ENCODE data around the gene SPSB2. TPM values are rescaled to one million over a fixed set of nuclear protein-coding genes. Genes with fewer than 3 reads are reported as not detected.

SPSB2 gene
- total RNA-seq, 2 experiments from 2014 or later = 16.4 to 17.0 TPM

- peaks cover 61% of the 10 kb centered on the region for H3K27me3 Mint-ChIP-seq
- H3K4me1 Mint-ChIP-seq = peaks cover 15% of the 10 kb centered on the region
- H3K9me3 Mint-ChIP-seq = no peaks in the 10 kb centered on the region
- H3K36me3 Mint-ChIP-seq = no peaks in the 10 kb centered on the region
- ATAC-seq (ENCODE audit: low read depth) = peak; percentile 50
- POLR2A ChIA-PET = interaction anchor here (0.6 to 1.7 kb wide), 5 partner anchors 22 to 249 kb away, joined by 3 to 7 read pairs (median 5); partner anchors contain the start of genes CD4, CDCA3, MLF2 and SPSB2
- H3K27ac Mint-ChIP-seq = peak overlapping the region; percentile 70
- DNase-seq = peak; percentile 64
- H3K4me3 Mint-ChIP-seq = peak overlapping the region; percentile 82
These were observed 44.1 kb downstream of the SPSB2 start for GRCh38 chr12:6828781-6829535.

GRCh38 chr12:6827982-6828780, 44.9 kb downstream of the SPSB2 start, which contains the start of gene P3H3:
TSS of gene P3H3 (plus strand) at chr12:6828407. CDS start at chr12:6828441, 34 bp downstream.
- POLR2A ChIA-PET = interaction anchor here (1.1 to 1.7 kb wide), 3 partner anchors 23 to 45 kb away, joined by 3 to 5 read pairs (median 4); partner anchors contain the start of genes CD4, CDCA3 and SPSB2
- DNase-seq (peak; percentile 63), ATAC-seq (ENCODE audit: low read depth) (peak; percentile 44)
- Mint-ChIP-seq H3K27me3 (peaks cover 64% of the 10 kb centered on the region), H3K36me3 (no peaks in the 10 kb centered on the region), H3K4me3 (peak within 1 kb of the TSS; percentile 84), H3K27ac (peak within 1 kb of the TSS; percentile 70), H3K4me1 (peaks cover 15% of the 10 kb centered on the region), H3K9me3 (no peaks in the 10 kb centered on the region)

GRCh38 chr12:6827437-6827911, 45.6 kb downstream of the SPSB2 start:
- Mint-ChIP-seq H3K4me1 (peaks cover 15% of the 10 kb centered on the region), H3K27me3 (peaks cover 71% of the 10 kb centered on the region), H3K27ac (no peak overlapping the region), H3K9me3 (no peaks in the 10 kb centered on the region), H3K36me3 (no peaks in the 10 kb centered on the region), H3K4me3 (peak overlapping the region; percentile 58)
- POLR2A ChIA-PET = interaction anchor here (1.7 kb wide), 1 partner anchor 24 kb away, joined by 5 read pairs; the partner anchor contains the start of gene CDCA3
- ATAC-seq (ENCODE audit: low read depth) (no peak), DNase-seq (peak; percentile 54)

GRCh38 chr12:6826734-6827436, 46.2 kb downstream of the SPSB2 start:
- Mint-ChIP-seq H3K4me1 (peaks cover 17% of the 10 kb centered on the region), H3K27me3 (peaks cover 73% of the 10 kb centered on the region), H3K27ac (no peak overlapping the region), H3K9me3 (no peaks in the 10 kb centered on the region), H3K4me3 (peak overlapping the region; percentile 58), H3K36me3 (no peaks in the 10 kb centered on the region)
- POLR2A ChIA-PET = interaction anchor here (1.4 kb wide), 1 partner anchor 74 kb away, joined by 5 read pairs; the partner anchor contains the start of gene MLF2
- ATAC-seq (ENCODE audit: low read depth) = no peak
- DNase-seq = peak; percentile 32

DNA sequence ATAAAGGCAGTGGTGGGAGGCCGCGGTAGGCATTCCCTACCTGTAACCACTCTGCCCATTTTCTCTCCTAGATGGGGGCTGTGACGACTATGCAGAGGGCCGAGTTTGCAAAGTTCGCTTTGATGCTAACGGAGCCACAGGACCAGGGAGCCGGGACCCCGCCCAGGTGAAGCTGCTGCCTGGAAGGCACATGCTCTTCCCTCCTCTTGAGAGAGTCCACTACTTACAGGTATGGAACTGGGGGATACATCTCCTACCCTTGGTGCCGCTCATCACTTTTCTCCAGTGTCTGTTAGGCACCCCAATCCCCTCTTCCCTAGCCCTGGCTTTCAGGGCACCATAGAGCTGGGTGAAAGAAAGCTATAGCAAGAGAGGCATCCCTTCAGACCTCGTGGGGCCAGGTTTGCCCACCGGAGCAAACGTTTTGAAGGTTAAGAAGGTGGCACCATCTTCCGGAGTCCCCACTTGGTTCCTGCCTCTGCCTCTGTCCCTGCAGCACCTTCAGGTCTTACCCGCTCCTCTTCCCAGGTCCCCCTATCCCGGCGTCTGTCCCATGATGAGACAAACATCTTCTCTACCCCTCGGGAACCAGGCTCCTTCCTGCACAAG, 46.9 kb downstream of the SPSB2 start:
- no peak overlapping the region for H3K27ac Mint-ChIP-seq
- no peak for ATAC-seq (ENCODE audit: low read depth)
- no peaks in the 10 kb centered on the region for H3K9me3 Mint-ChIP-seq
- H3K4me1 Mint-ChIP-seq = peaks cover 20% of the 10 kb centered on the region
- POLR2A ChIA-PET = interaction anchor here (1.4 kb wide), 1 partner anchor 73 kb away, joined by 5 read pairs; the partner anchor contains the start of gene MLF2
- H3K27me3 Mint-ChIP-seq = peaks cover 73% of the 10 kb centered on the region
- no peak overlapping the region for H3K4me3 Mint-ChIP-seq
- DNase-seq = peak; percentile 30
- no peaks in the 10 kb centered on the region for H3K36me3 Mint-ChIP-seq

GRCh38 chr12:6825398-6826124, 47.5 kb downstream of the SPSB2 start:
- Mint-ChIP-seq H3K27me3 (peaks cover 76% of the 10 kb centered on the region), H3K36me3 (no peaks in the 10 kb centered on the region), H3K4me3 (no peak overlapping the region), H3K4me1 (peaks cover 25% of the 10 kb centered on the region), H3K9me3 (no peaks in the 10 kb centered on the region), H3K27ac (no peak overlapping the region)
- peak; percentile 86 for DNase-seq
- POLR2A ChIA-PET = interaction anchor here (0.9 to 1.4 kb wide), 2 partner anchors 17 to 73 kb away, joined by 3 to 5 read pairs; partner anchors contain the start of gene MLF2
- ATAC-seq (ENCODE audit: low read depth) = peak; percentile 62

- peak; percentile 29 for DNase-seq
- H3K27ac Mint-ChIP-seq = no peak overlapping the region
- ATAC-seq (ENCODE audit: low read depth) = no peak
- no peaks in the 10 kb centered on the region for H3K9me3 Mint-ChIP-seq
- H3K4me1 Mint-ChIP-seq = peaks cover 25% of the 10 kb centered on the region
- H3K36me3 Mint-ChIP-seq = no peaks in the 10 kb centered on the region
- POLR2A ChIA-PET = interaction anchor here (0.9 kb wide), 1 partner anchor 16 kb away, joined by 3 read pairs; no protein-coding TSS in a partner anchor
- H3K27me3 Mint-ChIP-seq = peaks cover 74% of the 10 kb centered on the region
- no peak overlapping the region for H3K4me3 Mint-ChIP-seq
These were observed 48.2 kb downstream of the SPSB2 start for GRCh38 chr12:6824901-6825381.

- POLR2A ChIA-PET = interaction anchor here (0.9 kb wide), 1 partner anchor 15 kb away, joined by 3 read pairs; no protein-coding TSS in a partner anchor
- no peak overlapping the region for H3K4me3 Mint-ChIP-seq
- DNase-seq (no peak), ATAC-seq (ENCODE audit: low read depth) (no peak)
- no peaks in the 10 kb centered on the region for H3K36me3 Mint-ChIP-seq
- no peaks in the 10 kb centered on the region for H3K9me3 Mint-ChIP-seq
- H3K4me1 Mint-ChIP-seq = peaks cover 25% of the 10 kb centered on the region
- H3K27me3 Mint-ChIP-seq = peaks cover 67% of the 10 kb centered on the region
- no peak overlapping the region for H3K27ac Mint-ChIP-seq
These were observed 48.9 kb downstream of the SPSB2 start for GRCh38 chr12:6824085-6824775.

DNA sequence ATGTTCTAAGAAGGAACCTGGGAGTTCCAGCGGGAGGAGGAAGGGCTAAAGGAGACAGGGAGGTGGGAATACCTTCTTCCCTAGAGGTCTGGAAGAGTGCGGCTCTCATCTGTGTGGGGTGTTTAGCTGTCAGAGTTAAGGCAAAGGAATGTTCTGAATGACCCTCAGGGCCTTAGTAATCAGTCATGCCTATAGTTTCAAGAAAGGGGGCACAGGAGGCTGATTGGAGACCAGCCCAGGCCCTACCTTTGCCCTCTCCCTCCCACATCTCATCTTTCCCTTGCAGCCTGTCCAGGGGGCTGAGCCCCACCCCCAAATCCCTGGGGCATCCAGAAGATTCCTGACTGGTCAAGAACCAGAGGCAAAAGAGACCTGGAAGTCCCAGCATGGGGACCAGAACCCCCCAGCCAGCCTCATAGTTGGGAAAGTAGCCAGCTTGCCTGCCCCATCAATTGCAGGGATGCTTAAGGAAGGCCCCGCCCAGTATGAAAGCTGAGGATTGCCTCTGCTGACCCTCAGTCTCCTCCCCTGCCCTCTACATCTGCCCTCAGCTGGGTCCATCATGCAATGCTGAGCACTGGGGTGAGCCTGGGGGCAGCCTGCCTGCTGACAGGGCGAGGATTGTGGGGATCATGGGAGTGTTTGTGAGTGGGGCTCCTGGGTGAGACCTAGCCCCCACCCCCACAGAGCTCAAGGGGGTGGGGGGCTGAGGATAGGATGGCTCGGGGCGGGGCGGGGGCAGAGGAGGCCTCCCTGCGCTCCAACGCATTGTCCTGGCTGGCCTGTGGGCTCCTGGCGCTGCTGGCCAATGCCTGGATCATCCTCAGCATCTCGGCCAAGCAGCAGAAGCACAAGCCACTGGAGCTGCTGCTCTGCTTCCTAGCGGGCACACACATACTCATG, 49.7 kb downstream of the SPSB2 start:
- no peak overlapping the region for H3K4me3 Mint-ChIP-seq
- ATAC-seq (ENCODE audit: low read depth) = no peak

DNA sequence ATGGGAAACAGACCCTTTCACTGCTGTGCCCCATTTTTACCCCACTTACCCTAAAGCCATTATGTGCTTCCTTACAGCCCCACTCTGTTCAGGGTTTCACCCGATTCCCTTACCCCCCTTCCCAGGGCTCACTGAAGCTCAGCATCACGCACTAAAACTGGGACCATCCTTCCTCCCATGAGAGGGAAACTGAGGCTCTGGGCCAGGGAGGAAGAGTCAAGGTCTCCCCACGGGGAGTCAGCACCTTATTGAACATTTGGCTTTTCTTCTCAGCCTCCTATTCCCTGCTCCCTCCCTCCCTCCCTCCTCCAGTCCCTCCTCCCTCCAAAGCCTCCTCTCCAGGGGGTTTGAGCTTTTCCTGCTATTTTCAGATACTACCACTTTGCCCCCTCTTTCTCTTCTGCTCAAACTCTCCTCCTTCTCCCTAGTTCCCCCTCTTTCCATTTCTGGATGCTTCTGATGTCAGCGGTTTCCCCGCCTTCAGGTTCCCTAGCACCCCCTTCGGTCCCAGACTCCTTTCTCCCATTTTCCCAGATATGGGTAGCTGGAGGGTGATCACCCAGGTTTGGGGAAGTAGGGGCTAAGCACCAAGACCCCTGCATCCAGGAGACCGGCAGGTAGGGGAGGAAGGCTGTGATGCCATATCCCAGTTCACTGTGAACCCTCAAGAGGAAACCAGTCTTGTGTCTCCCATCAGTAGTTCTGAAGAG, 50.5 kb downstream of the SPSB2 start:
- H3K36me3 Mint-ChIP-seq = no peaks in the 10 kb centered on the region
- no peak overlapping the region for H3K4me3 Mint-ChIP-seq
- H3K27me3 Mint-ChIP-seq = peaks cover 61% of the 10 kb centered on the region
- ATAC-seq (ENCODE audit: low read depth) (no peak), DNase-seq (no peak)
- H3K4me1 Mint-ChIP-seq = peaks cover 17% of the 10 kb centered on the region
- H3K9me3 Mint-ChIP-seq = no peaks in the 10 kb centered on the region
- H3K27ac Mint-ChIP-seq = no peak overlapping the region
- POLR2A ChIA-PET = interaction anchor here (0.6 to 1.4 kb wide), 3 partner anchors 12 to 352 kb away, joined by 3 to 4 read pairs (median 3); partner anchors contain the start of gene VAMP1

More for the DNA sequence above, 49.7 kb downstream of the SPSB2 start:
- Mint-ChIP-seq H3K9me3 (no peaks in the 10 kb centered on the region), H3K36me3 (no peaks in the 10 kb centered on the region), H3K4me1 (peaks cover 20% of the 10 kb centered on the region), H3K27ac (no peak overlapping the region), H3K27me3 (peaks cover 62% of the 10 kb centered on the region)
- POLR2A ChIA-PET = interaction anchor here (0.6 to 1.4 kb wide), 3 partner anchors 16 to 353 kb away, joined by 3 read pairs; partner anchors contain the start of gene VAMP1
- peak; percentile 31 for DNase-seq
